K562 (cell line): ENCODE measurements around the gene SLC16A6. TPM values are rescaled to one million over a fixed set of nuclear protein-coding genes. Genes with fewer than 3 reads are reported as not detected.
A peak's percentile ranks its signal among the peaks of the same experiment; 100 is the strongest.

Experiments
- ARID1B ChIP-seq: fragments of 450-650 bp; IDR thresholded peaks from 2 replicates; pipeline ENCODE4 v1.6.1; 2016; ENCODE audit warnings: antibody characterized with exemption, mild to moderate bottlenecking, inconsistent platforms
- CBX8 ChIP-seq: fragments of 200-600 bp; sonication (generic); IDR thresholded peaks from 2 replicates; pipeline ENCODE4 v1.6.1; 2012; ENCODE audit warnings: borderline replicate concordance, mixed run types, low read depth, mild to moderate bottlenecking, moderate library complexity, mixed read lengths, low read length, control low read depth, inconsistent platforms; ENCODE audit not compliant: poor library complexity, severe bottlenecking; ENCODE audit errors: extremely low read depth
- CEBPB ChIP-seq: fragments of 450-650 bp; IDR thresholded peaks from 2 replicates; pipeline ENCODE4 v1.6.1; 2016; ENCODE audit warnings: missing genetic modification characterization, missing compliant biosample characterization
- ELF1 ChIP-seq: fragments of 200-800 bp; sonication (Bioruptor generic); IDR thresholded peaks from 2 replicates; pipeline ENCODE4 v1.6.1; 2016; ENCODE audit warnings: missing genetic modification characterization, missing compliant biosample characterization
- ETV6 ChIP-seq, 3 experiments: fragments of 150-350 bp in 1 of 3; sonication (generic) in 1 of 3; formaldehyde crosslinking in 1 of 3; IDR thresholded peaks; 2 replicates each; pipeline versions ENCODE4 v1.6.1 to v1.8.0; 2014 to 2022; ENCODE audit warnings: borderline replicate concordance in 2 of 3, low read depth in 2 of 3, antibody characterized with exemption in 1 of 3, low read length in 1 of 3, mild to moderate bottlenecking in 1 of 3, missing genetic modification reagents in 1 of 3
- FUS ChIP-seq: fragments of 200-400 bp; formaldehyde crosslinking; optimal IDR thresholded peaks from 2 replicates; pipeline ENCODE3; 2017; ENCODE audit warnings: low read depth, low read length
- GMEB1 ChIP-seq: fragments of 250-450 bp; sonication (Bioruptor Pico); IDR thresholded peaks from 2 replicates; pipeline ENCODE4 v1.4.0; 2020; ENCODE audit warnings: mild to moderate bottlenecking
- KLF16 ChIP-seq: IDR thresholded peaks from 2 replicates; pipeline ENCODE4 v1.6.1; 2016; ENCODE audit warnings: antibody characterized with exemption
- RFX7 ChIP-seq: fragments of 250-450 bp; sonication (Bioruptor Pico); IDR thresholded peaks from 2 replicates; pipeline ENCODE4 v1.5.1; 2021; ENCODE audit warnings: mild to moderate bottlenecking
- RREB1 ChIP-seq: fragments of 250-450 bp; sonication (Bioruptor Pico); IDR thresholded peaks from 2 replicates; pipeline ENCODE4 v1.4.0; 2020
- SMARCA4 ChIP-seq: fragments of 450-650 bp; IDR thresholded peaks from 2 replicates; pipeline ENCODE4 v1.6.1; 2016
- SOX6 ChIP-seq: fragments of 450-650 bp; IDR thresholded peaks from 2 replicates; pipeline ENCODE4 v1.6.1; 2014; ENCODE audit warnings: mild to moderate bottlenecking
- TRIM24 ChIP-seq, 2 experiments: fragments of 450-650 bp; IDR thresholded peaks; 2 replicates each; pipeline ENCODE4 v1.6.1; 2016
- ZBTB26 ChIP-seq: fragments of 450-650 bp; formaldehyde crosslinking; IDR thresholded peaks from 2 replicates; pipeline ENCODE4 v1.4.0; 2022; ENCODE audit warnings: missing genetic modification characterization
- ZNF253 ChIP-seq: fragments of 250-450 bp; sonication (Bioruptor Pico); conservative IDR thresholded peaks from 2 replicates; pipeline ENCODE4 v1.6.1; 2021; ENCODE audit warnings: mild to moderate bottlenecking
- ZNF347 ChIP-seq: fragments of 450-650 bp; formaldehyde crosslinking; IDR thresholded peaks from 2 replicates; pipeline ENCODE4 v1.4.0; 2020; ENCODE audit warnings: low read depth, mild to moderate bottlenecking, moderate library complexity
- ZNF75A ChIP-seq: fragments of 450-650 bp; formaldehyde crosslinking; IDR thresholded peaks from 2 replicates; pipeline ENCODE4 v1.4.0; 2020; ENCODE audit warnings: mild to moderate bottlenecking
- polyA plus RNA-seq, 8 experiments: library from polyadenylated mRNA; depleted of rRNA in 4 of 8; stranded (reverse) in 5 of 8; unstranded in 3 of 8; fragments of >200 nt; fragmentation: Nextera tagmentation in 2 of 8; fragmentation: Illumina TruSeq in 1 of 8; extraction: Ambion mirVana in 2 of 8; extraction: Trizol in 1 of 8; gene quantifications; 2 replicates each; pipeline versions ENCODE4 v1.2.1 to v1.2.3, GENCODE V29; 2011 to 2014; ENCODE audit warnings: inconsistent platforms in 1 of 8, missing spikeins in 1 of 8
- total RNA-seq, 7 experiments: library from RNA; depleted of rRNA in 6 of 7; stranded (reverse); fragments of >200 nt in 6 of 7; fragmentation: Illumina TruSeq in 2 of 7; extraction: Trizol in 2 of 7; gene quantifications; 2 replicates each; pipeline versions ENCODE4 v1.2.1 to v1.2.3, GENCODE V29; 2011 to 2021; ENCODE audit warnings: low replicate concordance in 1 of 7

Gene SLC16A6
- total and polyA plus RNA-seq, 9 of the 15 experiments (the other 6 are each of a cell fraction or from before 2014, with no cell fraction given) = 0.05 to 0.31 (median 0.15) TPM

- no peak for TF ChIP-seq RFX7 (CRISPR knock-in tag)
- peak; percentile 42; the same call in 1 of the 2 replicates for TF ChIP-seq SMARCA4
- TF ChIP-seq GMEB1 (CRISPR knock-in tag) = no peak
- TF ChIP-seq SOX6 = peak; percentile 53
- 0 out of 4 replicates have a peak, but pooled peaks of 1 of the 2 experiments have one; percentile 18 for TF ChIP-seq TRIM24 (IDR thresholded peaks at IDR 0.05)
- 0 out of 2 replicates have a peak, but pooled peaks have one; percentile 25 for TF ChIP-seq CEBPB
- TF ChIP-seq KLF16 = peak; percentile 51; the same call in 1 of the 2 replicates
- no peak for TF ChIP-seq ELF1
- TF ChIP-seq ZBTB26 (CRISPR knock-in tag) = no peak
- peak in 1 of 2 experiments; percentile 37; a peak in 1 of 4 replicates for TF ChIP-seq ETV6 (IDR thresholded peaks at IDR 0.05; ENCODE audit: borderline replicate concordance in 1 of 2, low read depth in 2 of 2, low read length in 1 of 2)
- no peak for TF ChIP-seq ETV6 (CRISPR knock-in tag; IDR thresholded peaks at IDR 0.05; ENCODE audit: borderline replicate concordance)
- no peak for TF ChIP-seq CBX8
- no peak for TF ChIP-seq ZNF253 (CRISPR knock-in tag)
- no peak for TF ChIP-seq ZNF75A (CRISPR knock-in tag)
- no peak for TF ChIP-seq RREB1
- TF ChIP-seq ZNF347 (CRISPR knock-in tag) = no peak
- no peak for TF ChIP-seq FUS
- TF ChIP-seq ARID1B = peak; percentile 72
Measured at GRCh38 chr17:68255731-68256538, 35.0 kb downstream of the SLC16A6 start (continued).
